ENCODE results near the gene ST14.

The ST14 gene

DNA sequence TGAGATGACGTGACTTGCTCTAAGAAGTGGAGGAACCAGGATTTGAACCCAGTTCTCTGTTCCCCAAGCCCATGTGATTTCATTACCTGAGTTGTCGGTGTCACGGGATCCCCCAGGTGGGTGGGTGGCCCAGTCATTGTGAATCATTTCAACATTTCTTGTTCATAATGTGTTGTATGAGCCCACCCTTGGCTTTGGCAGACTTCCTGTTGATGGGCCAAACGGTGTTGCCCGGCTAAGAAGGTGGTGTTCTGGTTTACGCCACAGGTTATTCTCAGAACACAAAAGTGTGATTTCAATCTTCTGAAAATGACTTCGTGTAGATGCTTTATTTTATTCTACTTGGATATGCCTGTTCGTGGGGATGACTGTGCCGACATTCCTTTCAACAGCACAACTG is 21.6 kb upstream of the ST14 start:
- TF ChIP-seq, protein P1, sequence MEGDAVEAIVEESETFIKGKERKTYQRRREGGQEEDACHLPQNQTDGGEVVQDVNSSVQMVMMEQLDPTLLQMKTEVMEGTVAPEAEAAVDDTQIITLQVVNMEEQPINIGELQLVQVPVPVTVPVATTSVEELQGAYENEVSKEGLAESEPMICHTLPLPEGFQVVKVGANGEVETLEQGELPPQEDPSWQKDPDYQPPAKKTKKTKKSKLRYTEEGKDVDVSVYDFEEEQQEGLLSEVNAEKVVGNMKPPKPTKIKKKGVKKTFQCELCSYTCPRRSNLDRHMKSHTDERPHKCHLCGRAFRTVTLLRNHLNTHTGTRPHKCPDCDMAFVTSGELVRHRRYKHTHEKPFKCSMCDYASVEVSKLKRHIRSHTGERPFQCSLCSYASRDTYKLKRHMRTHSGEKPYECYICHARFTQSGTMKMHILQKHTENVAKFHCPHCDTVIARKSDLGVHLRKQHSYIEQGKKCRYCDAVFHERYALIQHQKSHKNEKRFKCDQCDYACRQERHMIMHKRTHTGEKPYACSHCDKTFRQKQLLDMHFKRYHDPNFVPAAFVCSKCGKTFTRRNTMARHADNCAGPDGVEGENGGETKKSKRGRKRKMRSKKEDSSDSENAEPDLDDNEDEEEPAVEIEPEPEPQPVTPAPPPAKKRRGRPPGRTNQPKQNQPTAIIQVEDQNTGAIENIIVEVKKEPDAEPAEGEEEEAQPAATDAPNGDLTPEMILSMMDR (conservative IDR thresholded peaks at IDR 0.05): no peak

DNA sequence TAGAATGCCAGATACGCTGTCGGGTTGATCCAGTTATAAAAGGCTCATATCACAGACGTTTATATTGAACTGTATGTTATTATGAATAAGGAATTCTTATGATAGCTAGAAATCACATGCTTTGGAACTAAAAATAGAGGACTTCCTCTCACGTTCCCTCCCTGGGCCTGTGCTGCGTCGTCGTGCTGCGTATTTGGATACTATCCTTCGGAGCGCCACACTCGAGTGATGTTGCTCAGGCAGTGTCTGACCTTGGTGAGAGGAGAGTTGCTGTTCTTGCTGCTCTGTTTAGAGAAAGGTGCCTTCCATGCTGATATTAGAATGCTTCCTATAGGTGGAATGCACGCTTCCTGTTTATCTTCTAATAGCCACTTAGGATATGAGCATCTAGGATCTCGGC is 20.2 kb upstream of the ST14 start:
- TF ChIP-seq, protein P1 (conservative IDR thresholded peaks at IDR 0.05): no peak
- no peak overlapping the region for H3K27ac ChIP-seq

More for the DNA sequence above, 21.6 kb upstream of the ST14 start:
- no peak overlapping the region for H3K27ac ChIP-seq

DNA sequence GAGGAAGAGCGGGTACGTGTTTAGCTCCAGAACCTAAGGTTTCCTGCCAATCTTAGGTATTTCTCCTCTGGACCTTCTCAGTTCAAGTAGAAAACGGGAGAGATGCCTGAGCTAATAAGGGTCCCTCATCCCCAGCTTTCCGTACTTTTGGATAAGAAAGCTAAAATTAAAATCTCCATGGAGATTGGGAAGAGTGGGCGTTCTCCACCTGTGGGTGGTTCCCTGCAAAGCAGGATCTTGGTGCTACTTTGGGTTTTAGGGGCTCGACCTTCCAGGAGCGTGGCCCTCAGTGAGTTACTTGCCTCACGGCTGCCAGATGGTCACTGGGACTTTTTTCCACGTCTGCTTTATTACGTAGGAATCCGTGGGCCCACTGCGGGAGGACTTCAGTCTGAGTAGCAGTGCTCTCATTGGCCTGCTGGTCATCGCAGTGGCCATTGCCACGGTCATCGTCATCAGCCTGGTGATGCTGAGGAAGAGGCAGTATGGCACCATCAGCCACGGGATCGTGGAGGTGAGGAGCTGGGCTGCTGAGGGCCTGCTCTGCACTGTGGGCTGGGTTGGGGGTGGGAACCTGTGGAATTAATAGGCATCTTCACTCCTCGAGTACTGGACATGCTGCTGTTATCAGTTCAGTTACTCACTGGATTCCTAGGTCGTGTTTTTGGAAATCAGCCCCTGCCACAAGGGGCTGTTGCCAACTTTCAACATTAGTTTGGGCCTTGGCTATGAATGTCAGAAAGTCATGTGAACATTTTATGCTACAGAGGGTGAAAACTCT is 17.8 kb upstream of the ST14 start:
- TF ChIP-seq, protein P1 (conservative IDR thresholded peaks at IDR 0.05): no peak

DNA sequence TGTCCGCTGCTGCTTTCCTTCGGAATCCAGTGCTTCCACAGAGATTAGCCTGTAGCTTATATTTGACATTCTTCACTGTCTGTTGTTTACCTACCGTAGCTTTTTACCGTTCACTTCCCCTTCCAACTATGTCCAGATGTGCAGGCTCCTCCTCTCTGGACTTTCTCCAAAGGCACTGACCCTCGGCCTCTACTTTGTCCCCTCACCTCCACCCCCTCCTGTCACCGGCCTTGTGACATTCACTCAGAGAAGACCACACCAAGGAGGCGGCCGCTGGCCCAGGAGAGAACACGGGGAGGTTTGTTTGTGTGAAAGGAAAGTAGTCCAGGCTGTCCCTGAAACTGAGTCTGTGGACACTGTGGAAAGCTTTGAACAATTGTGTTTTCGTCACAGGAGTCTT is 15.4 kb upstream of the ST14 start:
- TF ChIP-seq, protein P1 (conservative IDR thresholded peaks at IDR 0.05): no peak
- H3K27ac ChIP-seq: peak overlapping the region; percentile 54

More for the DNA sequence above, 17.8 kb upstream of the ST14 start:
- H3K27ac ChIP-seq: no peak overlapping the region

DNA sequence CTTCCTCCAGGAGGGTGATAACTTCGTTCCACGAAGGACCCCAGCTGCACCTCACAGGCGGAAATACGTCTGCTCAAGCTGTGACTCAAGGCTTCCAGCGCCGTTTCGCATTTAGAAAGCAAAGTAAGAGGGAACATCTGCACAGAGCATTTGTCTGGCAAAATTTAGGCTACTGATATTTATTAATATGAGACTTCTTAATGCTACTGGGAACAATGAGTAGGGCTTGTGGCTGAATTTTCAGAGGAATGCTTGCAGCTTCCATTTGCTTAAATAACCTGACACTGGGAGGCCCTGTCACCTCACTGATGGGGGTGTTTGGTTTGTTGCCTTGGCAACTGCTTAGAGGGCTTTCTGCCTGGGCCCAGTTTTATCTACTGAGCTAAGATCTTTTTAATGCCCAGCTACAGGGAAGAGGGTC is 14.7 kb upstream of the ST14 start:
- TF ChIP-seq, protein P1 (conservative IDR thresholded peaks at IDR 0.05): no peak
- H3K27ac ChIP-seq: peak overlapping the region; percentile 54

DNA sequence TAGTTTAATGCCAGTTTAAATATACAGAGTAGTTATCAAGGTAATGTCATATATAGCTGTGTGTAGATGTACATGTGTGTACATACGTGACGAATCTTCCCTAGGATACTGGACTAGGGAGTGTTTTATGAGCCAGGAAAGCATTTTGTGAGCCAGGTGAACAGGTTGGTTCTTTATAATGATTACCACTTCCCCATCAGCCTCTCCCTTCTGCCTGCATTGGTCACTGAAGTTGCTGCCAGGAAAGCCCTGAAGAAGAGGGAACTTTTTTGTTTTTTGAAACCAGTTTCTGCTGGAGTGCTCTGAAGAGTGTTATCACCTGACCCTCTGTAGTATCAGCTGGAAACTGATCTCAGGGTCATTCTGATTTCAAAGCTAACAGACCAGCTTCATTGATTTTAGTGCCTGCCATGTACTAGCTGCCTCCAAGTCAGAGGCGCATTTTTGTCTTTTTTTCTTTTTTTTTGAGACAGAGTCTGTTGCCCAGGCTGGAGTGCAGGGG is 14.2 kb upstream of the ST14 start:
- TF ChIP-seq, protein P1 (conservative IDR thresholded peaks at IDR 0.05): no peak
- peak overlapping the region; percentile 54 for H3K27ac ChIP-seq

DNA sequence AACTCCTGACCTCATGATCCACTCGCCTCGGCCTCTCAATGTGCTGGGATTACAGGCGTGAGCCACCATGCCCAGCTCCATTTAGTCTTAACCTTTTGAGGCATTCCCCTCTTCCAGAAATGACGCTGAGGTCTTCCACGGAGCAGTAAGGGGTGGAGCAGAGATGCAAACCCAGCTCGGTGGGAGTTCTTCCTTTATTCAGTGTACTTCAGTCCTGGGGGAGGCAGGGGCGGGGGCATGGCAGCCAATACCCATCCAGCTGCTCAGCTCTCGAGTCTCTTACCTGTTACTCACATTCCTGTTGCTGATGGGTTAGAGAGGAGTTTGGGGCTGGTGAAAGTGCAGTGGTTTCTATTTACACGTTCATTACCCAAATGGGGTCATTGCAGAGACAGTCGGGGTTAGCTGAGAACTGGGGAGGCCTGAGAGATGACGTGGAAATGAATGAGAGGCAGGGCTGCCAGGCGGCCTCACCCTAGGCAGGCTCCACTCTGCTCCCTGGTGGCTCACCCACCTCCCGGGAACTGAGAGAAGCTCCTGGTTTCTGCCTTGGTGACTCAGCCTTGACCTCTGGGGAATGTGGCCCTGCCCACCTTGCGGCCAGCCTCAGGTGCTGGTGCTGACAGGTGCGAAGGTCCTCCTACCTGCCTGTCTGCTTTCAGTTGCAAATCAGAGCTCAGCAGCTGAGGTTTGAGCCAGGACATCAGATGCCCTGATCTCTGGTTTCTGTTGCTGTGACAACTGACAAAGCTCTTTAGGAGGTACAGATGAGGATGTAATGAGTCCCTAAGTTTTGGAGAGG is 13.4 kb upstream of the ST14 start:
- peak overlapping the region; percentile 54 for H3K27ac ChIP-seq
- TF ChIP-seq, protein P1 (conservative IDR thresholded peaks at IDR 0.05): no peak
